Endodermal cell (in vitro differentiated cells): Measurements from ENCODE around the gene SLC6A1. TPM values are rescaled to one million over a fixed set of nuclear protein-coding genes. Genes with fewer than 3 reads are reported as not detected.
"Not testable (repeated sequence)": the region's sequence is repeated elsewhere in the genome, so short reads cannot be mapped to it uniquely, and the experiment has no call there.

ENCODE experiments used
- DNase-seq: peaks from one replicate; pipeline ENCODE4 v3.0.0-alpha.2; 2017
- H3K27ac ChIP-seq: 2 replicates; pipeline ENCODE4 v1.5.1; 2013; ENCODE audit warnings: mild to moderate bottlenecking, low read depth, low read length, moderate library complexity
- H3K27me3 ChIP-seq: 2 replicates; pipeline ENCODE4 v1.6.1; 2013; ENCODE audit warnings: mild to moderate bottlenecking, low read length, moderate library complexity; ENCODE audit not compliant: insufficient read depth, control insufficient read depth, poor library complexity, severe bottlenecking
- H3K36me3 ChIP-seq: 2 replicates; pipeline ENCODE4 v1.7.0; 2013; ENCODE audit warnings: mild to moderate bottlenecking, low read length, moderate library complexity; ENCODE audit not compliant: control insufficient read depth, insufficient read depth
- H3K4me1 ChIP-seq: one replicate; pipeline ENCODE4 v1.7.0; 2013; ENCODE audit warnings: low read length; ENCODE audit not compliant: control insufficient read depth, insufficient read depth
- H3K4me3 ChIP-seq: 2 replicates; pipeline ENCODE4 v1.5.1; 2013; ENCODE audit warnings: mild to moderate bottlenecking, low read length, moderate library complexity
- H3K9ac ChIP-seq: 2 replicates; pipeline ENCODE4 v1.6.1; 2013; ENCODE audit warnings: mild to moderate bottlenecking, low read length, moderate library complexity; ENCODE audit not compliant: poor library complexity, severe bottlenecking; ENCODE audit errors: extremely low read depth
- H3K9me3 ChIP-seq: 2 replicates; pipeline ENCODE4 v1.6.1; 2013; ENCODE audit warnings: mild to moderate bottlenecking, low read length, moderate library complexity; ENCODE audit not compliant: control insufficient read depth
- H3K27ac Mint-ChIP-seq: 2 replicates; pipeline ENCODE4 v1.8.0; 2020; ENCODE audit warnings: mixed read lengths
- H3K27me3 Mint-ChIP-seq: 2 replicates; pipeline ENCODE4 v1.8.0; 2021; ENCODE audit warnings: mild to moderate bottlenecking, mixed read lengths; ENCODE audit not compliant: insufficient read depth
- H3K36me3 Mint-ChIP-seq: 2 replicates; pipeline ENCODE4 v1.8.0; 2020; ENCODE audit warnings: low read depth, mixed read lengths
- H3K4me1 Mint-ChIP-seq: 2 replicates; pipeline ENCODE4 v1.8.0; 2020; ENCODE audit warnings: mixed read lengths
- H3K4me3 Mint-ChIP-seq: 2 replicates; pipeline ENCODE4 v1.8.0; 2020; ENCODE audit warnings: mild to moderate bottlenecking, moderate library complexity, mixed read lengths
- H3K9me3 Mint-ChIP-seq: 2 replicates; pipeline ENCODE4 v1.8.0; 2020; ENCODE audit warnings: mild to moderate bottlenecking, mixed read lengths
- CTCF ChIP-seq: fragments of 200-600 bp; sonication (generic); conservative IDR thresholded peaks from 2 replicates; pipeline ENCODE4 v1.5.0; 2021; ENCODE audit warnings: antibody characterized with exemption, mild to moderate bottlenecking
- WGBS, 2 experiments: methylation state at CpG; one replicate each; pipeline versions ENCODE4 v1.1.5 to v1.1.7; 2013; ENCODE audit warnings: missing lambda C conversion rate in 2 of 2, mixed read lengths in 1 of 2; ENCODE audit not compliant: insufficient coverage in 1 of 2, insufficient read length in 1 of 2; 5-methylcytosine and 5-hydroxymethylcytosine counted together
- total RNA-seq, 2 donors: library from RNA; stranded (reverse); fragmentation: NEBNext Ultra II Directional in 1 of 2; extraction: Animal tissue kit (Norgen Biotek cat#: 25700) in 1 of 2; gene quantifications; 2 replicates in 1 of 2; 3 replicates in 1 of 2; pipeline ENCODE4 v1.2.1, GENCODE V29; 2021

The SLC6A1 gene
- total RNA-seq, 2 donors from 2014 or later: 0.42 to 3.6 TPM

DNA sequence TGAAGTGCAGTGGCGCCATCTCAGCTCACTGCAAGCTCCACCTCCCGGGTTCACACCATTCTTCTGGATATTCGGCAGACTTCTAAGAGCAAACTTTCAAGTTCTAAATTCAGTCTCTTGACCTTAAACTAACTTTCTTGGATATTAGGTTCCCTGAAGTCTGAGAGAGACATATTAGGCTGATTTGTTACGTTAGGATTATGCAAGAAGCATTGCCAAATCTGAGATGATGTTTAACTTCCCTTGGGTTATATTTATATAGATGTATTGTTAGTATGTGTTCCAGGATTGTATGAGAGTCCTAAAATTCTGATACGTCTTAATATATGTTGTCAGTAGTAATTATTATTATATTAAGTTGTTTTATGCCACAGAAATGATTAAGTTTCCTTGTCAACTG lies 80.1 kb downstream of the SLC6A1 start:
- no peaks in the 10 kb centered on the region for H3K36me3 ChIP-seq
- Mint-ChIP-seq H3K27ac (no peak overlapping the region), H3K36me3 (no peaks in the 10 kb centered on the region), H3K27me3 (peaks cover 23% of the 10 kb centered on the region), H3K4me3 (no peak overlapping the region), H3K4me1 (no peaks in the 10 kb centered on the region), H3K9me3 (peaks cover 56% of the 10 kb centered on the region)
- H3K27me3 ChIP-seq: peaks cover 9% of the 10 kb centered on the region
- H3K9ac ChIP-seq: no peak overlapping the region
- H3K4me3 ChIP-seq: no peak overlapping the region
- no peak overlapping the region for H3K27ac ChIP-seq
- H3K9me3 ChIP-seq: no peaks in the 10 kb centered on the region
- TF ChIP-seq CTCF: no peak
- WGBS, 2 experiments: 86 to 90% methylated on average over 4 to 5 of the region's 5 CpGs
- DNase-seq: no peak
- no peaks in the 10 kb centered on the region for H3K4me1 ChIP-seq

DNA sequence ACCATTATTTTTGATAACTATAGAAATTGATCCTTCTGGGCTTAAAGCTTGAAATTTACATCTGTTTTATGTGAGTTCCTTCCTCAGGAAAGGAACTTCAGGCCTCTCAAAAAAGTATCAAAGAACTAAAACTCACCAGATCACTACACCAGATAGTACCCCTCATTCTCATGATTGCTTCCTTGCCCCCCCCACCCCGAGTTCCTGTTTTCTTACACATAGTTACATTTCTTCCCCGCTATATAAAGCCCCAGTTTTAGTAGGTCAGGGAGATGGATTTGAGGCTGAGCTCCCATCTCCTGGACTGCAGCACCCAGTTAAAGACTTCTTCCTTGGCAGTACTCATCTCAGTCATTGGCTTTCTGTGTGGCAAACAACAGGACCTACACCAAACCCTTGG lies 81.5 kb downstream of the SLC6A1 start:
- no peak overlapping the region for H3K4me3 ChIP-seq
- Mint-ChIP-seq H3K27me3 (peaks cover 20% of the 10 kb centered on the region), H3K36me3 (no peaks in the 10 kb centered on the region), H3K4me1 (no peaks in the 10 kb centered on the region), H3K9me3 (peaks cover 46% of the 10 kb centered on the region), H3K4me3 (no peak overlapping the region), H3K27ac (no peak overlapping the region)
- no peaks in the 10 kb centered on the region for H3K4me1 ChIP-seq
- H3K9me3 ChIP-seq: no peaks in the 10 kb centered on the region
- 84 to 100% methylated on average over 1 to 2 of the region's 2 CpGs for WGBS, 2 experiments
- no peak overlapping the region for H3K9ac ChIP-seq
- H3K36me3 ChIP-seq: no peaks in the 10 kb centered on the region
- TF ChIP-seq CTCF: no peak
- H3K27me3 ChIP-seq: peaks cover 9% of the 10 kb centered on the region
- no peak overlapping the region for H3K27ac ChIP-seq
- no peak for DNase-seq

DNA sequence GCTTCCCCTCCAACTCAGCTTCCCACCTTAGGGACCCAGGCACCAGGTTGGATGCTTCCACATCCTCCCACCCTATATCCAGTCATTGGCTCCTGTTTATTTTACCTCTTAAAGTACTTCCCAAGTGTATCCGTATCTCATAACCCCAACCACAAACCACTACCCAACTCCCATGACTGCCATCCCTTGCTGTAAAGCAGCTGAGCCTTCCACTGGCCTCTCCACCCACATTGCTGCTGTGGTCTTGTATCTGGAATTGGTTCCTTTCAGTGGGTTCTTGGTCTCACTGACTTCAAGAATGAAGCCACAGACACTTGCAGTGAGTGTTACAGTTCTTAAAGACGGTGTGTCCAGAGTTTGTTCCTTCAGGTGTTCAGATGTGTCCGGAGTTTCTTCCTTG lies 81.9 kb downstream of the SLC6A1 start:
- Mint-ChIP-seq H3K9me3 (peaks cover 46% of the 10 kb centered on the region), H3K27ac (no peak overlapping the region), H3K4me3 (no peak overlapping the region), H3K27me3 (peaks cover 20% of the 10 kb centered on the region), H3K36me3 (no peaks in the 10 kb centered on the region), H3K4me1 (no peaks in the 10 kb centered on the region)
- Histone ChIP-seq H3K4me3 (no peak overlapping the region), H3K4me1 (no peaks in the 10 kb centered on the region), H3K27me3 (peaks cover 9% of the 10 kb centered on the region), H3K9me3 (no peaks in the 10 kb centered on the region), H3K36me3 (no peaks in the 10 kb centered on the region), H3K27ac (no peak overlapping the region), H3K9ac (no peak overlapping the region)
- no peak for DNase-seq
- TF ChIP-seq CTCF: no peak
- WGBS, 2 experiments: 89 to 95% methylated on average over 2 to 3 of the region's 3 CpGs

GRCh38 chr3:11075122-11075521 lies 82.6 kb downstream of the SLC6A1 start:
- H3K4me1 Mint-ChIP-seq, H3K27ac Mint-ChIP-seq, H3K9me3 ChIP-seq, H3K36me3 Mint-ChIP-seq, H3K4me3 Mint-ChIP-seq, H3K27ac ChIP-seq, DNase-seq, H3K27me3 ChIP-seq, H3K36me3 ChIP-seq, H3K4me3 ChIP-seq, H3K9ac ChIP-seq, H3K4me1 ChIP-seq: not testable (repeated sequence)
- 89 to 96% methylated on average over 2 of the region's 2 CpGs for WGBS, 2 experiments
- peaks cover 39% of the 10 kb centered on the region for H3K9me3 Mint-ChIP-seq
- H3K27me3 Mint-ChIP-seq: peaks cover 20% of the 10 kb centered on the region
